Measurements from ENCODE around the gene KRTAP4-6.

DNA sequence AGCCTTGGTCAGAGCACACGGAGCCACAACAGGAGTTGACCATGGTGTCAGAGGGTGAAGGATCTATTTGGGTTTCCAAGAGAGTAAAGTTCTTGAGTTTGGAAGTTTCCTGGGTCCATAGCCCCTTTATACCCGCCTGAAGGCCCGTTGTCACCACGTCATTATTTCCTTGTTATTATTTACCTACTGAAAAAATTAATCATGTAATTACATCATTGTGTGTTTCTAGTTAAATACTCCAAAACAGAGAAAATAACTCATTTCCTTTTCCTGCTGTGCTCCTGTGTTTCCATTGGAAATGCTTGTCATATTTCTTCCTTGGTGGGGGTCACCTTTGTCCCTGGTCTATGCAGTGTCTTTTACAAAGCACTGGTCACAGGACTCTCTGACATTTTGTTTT is 42.3 kb downstream of the KRTAP4-6 start, which contains the start of gene KRTAP4-8:
- TF ChIP-seq, protein P1, sequence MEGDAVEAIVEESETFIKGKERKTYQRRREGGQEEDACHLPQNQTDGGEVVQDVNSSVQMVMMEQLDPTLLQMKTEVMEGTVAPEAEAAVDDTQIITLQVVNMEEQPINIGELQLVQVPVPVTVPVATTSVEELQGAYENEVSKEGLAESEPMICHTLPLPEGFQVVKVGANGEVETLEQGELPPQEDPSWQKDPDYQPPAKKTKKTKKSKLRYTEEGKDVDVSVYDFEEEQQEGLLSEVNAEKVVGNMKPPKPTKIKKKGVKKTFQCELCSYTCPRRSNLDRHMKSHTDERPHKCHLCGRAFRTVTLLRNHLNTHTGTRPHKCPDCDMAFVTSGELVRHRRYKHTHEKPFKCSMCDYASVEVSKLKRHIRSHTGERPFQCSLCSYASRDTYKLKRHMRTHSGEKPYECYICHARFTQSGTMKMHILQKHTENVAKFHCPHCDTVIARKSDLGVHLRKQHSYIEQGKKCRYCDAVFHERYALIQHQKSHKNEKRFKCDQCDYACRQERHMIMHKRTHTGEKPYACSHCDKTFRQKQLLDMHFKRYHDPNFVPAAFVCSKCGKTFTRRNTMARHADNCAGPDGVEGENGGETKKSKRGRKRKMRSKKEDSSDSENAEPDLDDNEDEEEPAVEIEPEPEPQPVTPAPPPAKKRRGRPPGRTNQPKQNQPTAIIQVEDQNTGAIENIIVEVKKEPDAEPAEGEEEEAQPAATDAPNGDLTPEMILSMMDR (IDR thresholded peaks at IDR 0.05; ENCODE audit: low read length), result no peak
- TF ChIP-seq EZH2 (optimal IDR thresholded peaks at IDR 0.05; ENCODE audit: low read depth, low read length) (no peak), EZH2phosphoT487 (IDR thresholded peaks at IDR 0.05; ENCODE audit: low read length) (no peak)

Data from MM.1S (cell line).